Ureter (tissue), 1 donor: ENCODE data around the gene GREB1. TPM values are rescaled to one million over a fixed set of nuclear protein-coding genes. Genes with fewer than 3 reads are reported as not detected.
"Not testable (repeated sequence)": the region's sequence is repeated elsewhere in the genome, so short reads cannot be mapped to it uniquely, and the experiment has no call there.

Source experiments
- DNase-seq: peaks from one replicate; pipeline ENCODE4 v3.0.0-alpha.2; 2020; ENCODE audit warnings: low spot score
- total RNA-seq: library from RNA; stranded (reverse); gene quantifications from one replicate; pipeline ENCODE4 v1.2.4, GENCODE V29; 2023
- donor health status: DM: yes; HTN: yes; CAD: no.

GREB1 gene
- total RNA-seq, 1 donor from 2014 or later: 5.1 TPM

DNA sequence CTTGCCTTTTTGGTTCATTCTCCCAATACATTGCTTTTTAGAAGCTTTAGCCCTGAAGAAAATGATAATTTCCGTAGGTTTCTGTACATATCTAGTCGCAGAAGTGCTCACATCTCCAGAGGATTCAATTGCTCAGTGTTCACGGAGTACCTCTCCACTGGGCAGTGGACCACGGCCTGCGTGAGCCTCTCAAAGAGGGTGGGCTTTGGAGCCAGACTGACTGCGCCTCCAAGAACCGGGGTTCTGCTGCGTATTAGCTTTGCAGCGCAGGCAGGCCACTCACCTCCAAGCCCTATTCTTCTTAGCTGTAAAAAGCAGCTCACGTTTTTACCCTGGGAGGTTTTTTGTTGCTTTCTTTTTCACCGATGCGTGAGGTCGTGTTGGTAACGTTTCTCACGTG, 100.7 kb downstream of the GREB1 start:
- no peak for DNase-seq

DNA sequence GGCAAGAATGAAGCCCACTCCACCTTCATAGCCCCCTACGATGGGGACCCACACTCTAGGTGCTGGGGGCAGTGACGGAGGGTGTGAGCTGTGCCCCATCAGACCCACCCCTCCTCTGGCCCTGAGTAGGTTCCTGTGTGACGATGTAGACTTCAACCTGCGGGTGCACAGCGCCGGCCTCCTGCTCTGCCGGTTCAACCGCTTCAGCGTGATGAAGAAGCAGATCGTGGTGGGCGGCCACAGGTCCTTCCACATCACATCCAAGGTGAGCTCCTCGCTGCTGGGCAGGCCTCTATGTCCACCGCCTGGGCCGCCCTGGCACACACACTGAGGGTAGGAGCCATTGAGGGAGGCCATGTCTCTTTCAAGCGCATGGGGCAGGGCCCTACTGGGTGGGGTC, 101.3 kb downstream of the GREB1 start:
- DNase-seq: no peak

GRCh38 chr2:11636593-11637295, 102.9 kb downstream of the GREB1 start:
- no peak for DNase-seq

GRCh38 chr2:11637546-11637945, 103.7 kb downstream of the GREB1 start:
- DNase-seq: no peak

- no peak for DNase-seq
Measured at GRCh38 chr2:11639503-11639902, 105.7 kb downstream of the GREB1 start.

GRCh38 chr2:11640132-11640531, 106.3 kb downstream of the GREB1 start:
- DNase-seq: no peak

GRCh38 chr2:11642972-11643371, 109.1 kb downstream of the GREB1 start:
- no peak for DNase-seq

- no peak for DNase-seq
Measured at GRCh38 chr2:11644293-11644692, 110.4 kb downstream of the GREB1 start.

DNA sequence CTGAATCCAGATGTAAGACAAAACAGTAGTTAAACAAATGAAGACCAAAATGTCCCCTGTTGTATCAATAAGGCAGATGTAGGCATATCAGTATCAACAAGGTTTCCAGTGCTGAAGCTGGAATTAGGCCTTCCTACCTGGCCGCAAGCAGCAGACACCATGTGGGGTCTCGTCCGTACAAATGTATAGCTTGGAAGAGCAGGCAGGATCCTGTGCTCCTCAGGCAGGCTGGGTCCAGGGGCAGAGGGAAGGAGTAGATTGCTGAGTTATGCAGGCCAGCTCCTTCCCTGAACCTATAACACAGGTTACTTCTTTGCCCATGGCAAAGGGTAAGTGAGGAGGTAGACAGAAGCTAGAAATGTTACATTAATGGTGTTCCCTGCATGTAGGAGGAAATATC, 112.7 kb downstream of the GREB1 start:
- DNase-seq: no peak

DNA sequence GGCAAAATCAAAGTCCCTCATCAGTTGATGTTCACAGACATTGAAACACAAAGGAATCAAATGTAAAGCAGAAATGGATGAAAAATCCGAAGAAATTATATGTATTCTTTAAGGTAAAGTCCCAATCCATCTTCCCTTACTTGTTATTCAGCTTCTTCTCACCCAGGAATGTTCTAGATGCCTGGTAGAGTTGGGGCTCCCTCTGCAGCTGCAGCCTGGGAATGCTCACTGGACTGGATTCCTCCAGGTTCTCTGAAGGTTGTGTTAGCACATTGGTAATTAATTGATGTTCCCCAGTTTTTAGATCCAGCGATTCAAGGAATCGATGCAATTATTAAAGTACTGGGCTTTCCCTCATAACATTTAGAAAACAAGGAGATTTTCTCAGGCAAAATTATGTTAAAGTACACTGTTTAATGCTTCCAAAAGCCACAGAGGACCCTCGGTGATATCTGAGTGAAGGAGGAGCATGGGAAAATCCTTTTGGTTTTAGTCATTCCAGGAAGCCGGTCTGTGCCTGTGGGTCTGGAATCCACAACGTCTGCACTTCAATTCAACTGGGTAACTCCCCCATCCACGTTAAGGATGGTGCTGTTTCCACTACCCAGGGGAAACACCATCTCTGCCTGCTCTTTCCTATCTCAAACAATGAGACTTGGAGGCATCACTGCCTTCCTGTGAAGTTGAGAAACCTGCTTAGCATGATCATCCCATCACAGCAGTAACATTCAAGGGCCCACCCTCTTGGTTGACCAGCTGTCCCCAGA, 114.2 kb downstream of the GREB1 start:
- DNase-seq: no peak

GRCh38 chr2:11649093-11649492, 115.2 kb downstream of the GREB1 start:
- DNase-seq: no peak

- DNase-seq: no peak
Measured at GRCh38 chr2:11651856-11652548, 118.2 kb downstream of the GREB1 start.

GRCh38 chr2:11652553-11652952, 118.7 kb downstream of the GREB1 start:
- DNase-seq: no peak

DNA sequence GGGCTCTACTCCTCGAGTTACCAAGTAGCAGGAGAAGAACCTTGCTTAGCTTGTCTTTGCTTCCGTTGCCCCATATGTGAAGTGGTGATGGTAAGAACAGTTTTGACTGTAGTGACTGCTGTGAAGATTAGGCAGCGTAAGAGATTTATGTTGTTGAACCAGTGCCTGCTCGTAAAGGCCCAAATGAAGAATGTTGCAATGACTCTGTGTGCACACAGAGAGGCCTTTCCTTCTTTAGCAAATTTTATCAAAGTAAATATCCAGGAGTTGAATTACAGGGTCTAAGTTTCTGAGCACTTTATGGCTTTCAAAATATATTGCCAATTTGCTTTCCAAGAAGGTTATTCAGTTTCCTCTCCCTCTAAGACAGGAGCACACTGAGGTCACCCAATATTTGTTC, 121.7 kb downstream of the GREB1 start:
- no peak for DNase-seq

DNA sequence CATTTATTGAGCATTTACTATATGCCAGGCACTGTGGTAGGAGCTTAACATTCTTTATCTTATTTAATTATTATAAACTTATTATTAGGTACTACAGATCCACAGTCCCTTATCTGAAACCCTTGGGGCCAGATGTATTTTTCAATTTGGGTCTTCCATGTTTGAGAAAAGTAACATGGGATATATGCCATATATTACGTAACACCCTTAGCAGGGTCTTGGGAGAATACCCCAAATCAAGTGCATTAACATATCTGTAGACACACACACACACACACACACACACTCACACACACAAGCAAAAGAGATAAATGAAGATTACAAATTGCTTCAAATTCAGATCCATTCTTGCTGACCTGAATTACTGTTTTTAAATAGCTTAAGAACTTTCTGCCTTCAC, 122.4 kb downstream of the GREB1 start:
- DNase-seq: no peak

DNA sequence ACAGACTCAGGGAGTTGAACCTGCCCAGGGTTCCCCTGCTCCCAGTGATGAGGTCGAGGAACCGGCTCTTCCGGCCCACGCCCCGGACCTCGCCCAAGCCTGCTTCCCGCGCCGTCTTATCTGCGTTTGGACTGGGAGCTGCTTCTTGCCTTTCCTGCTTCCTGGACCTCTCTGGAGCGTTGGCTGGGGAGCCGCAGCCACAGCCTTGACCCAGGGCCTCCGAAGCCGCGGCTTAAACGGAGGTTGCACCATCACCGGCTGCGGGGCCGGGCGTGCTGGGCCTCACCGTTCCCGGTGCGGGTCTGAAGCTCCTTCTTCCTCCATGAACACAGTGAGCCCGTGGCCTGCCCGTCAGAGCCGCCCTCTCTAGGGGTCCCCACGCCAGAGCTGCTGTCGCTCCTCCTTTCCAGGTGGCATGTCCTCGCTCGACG, 122.8 kb downstream of the GREB1 start:
- no peak for DNase-seq

DNA sequence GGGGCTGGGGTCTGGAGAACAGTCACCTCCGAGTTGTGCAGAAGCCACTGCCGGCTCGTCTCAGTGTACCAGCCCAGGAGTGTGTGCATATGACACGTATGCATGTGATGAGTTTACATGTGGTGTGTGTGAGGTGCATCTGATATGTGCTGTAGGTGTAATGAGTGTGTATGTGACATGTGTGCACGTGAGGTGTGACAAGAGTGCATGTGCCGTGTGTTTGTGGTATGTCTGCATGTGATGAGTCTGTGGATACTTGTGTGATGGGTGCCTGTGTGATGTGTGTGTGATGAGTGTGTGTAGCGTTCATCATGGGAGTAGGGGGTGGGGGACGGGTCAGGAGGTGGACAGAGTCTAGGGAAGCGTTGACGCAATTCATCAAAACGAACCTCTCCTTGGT, 123.3 kb downstream of the GREB1 start:
- no peak for DNase-seq

DNA sequence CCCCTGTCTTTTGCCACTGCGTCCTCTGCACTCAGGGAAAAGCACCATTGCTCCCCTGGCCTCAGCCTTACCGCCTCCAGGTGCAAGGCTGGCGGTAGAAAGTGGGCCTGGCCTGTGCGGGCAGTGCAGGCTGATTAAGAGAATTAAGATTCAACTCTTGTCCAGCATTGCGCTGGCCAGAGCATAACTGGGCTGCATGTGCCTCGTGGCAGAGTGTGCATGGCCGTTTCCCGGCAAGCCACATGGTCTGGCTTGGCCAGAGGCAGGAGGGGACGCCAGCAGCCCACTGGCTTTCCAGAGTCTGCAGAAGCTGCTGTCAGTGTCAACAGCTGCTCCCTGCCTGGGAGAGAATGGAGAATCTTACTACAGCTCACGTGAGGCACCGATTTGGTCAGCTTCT, 123.8 kb downstream of the GREB1 start:
- DNase-seq: no peak

DNA sequence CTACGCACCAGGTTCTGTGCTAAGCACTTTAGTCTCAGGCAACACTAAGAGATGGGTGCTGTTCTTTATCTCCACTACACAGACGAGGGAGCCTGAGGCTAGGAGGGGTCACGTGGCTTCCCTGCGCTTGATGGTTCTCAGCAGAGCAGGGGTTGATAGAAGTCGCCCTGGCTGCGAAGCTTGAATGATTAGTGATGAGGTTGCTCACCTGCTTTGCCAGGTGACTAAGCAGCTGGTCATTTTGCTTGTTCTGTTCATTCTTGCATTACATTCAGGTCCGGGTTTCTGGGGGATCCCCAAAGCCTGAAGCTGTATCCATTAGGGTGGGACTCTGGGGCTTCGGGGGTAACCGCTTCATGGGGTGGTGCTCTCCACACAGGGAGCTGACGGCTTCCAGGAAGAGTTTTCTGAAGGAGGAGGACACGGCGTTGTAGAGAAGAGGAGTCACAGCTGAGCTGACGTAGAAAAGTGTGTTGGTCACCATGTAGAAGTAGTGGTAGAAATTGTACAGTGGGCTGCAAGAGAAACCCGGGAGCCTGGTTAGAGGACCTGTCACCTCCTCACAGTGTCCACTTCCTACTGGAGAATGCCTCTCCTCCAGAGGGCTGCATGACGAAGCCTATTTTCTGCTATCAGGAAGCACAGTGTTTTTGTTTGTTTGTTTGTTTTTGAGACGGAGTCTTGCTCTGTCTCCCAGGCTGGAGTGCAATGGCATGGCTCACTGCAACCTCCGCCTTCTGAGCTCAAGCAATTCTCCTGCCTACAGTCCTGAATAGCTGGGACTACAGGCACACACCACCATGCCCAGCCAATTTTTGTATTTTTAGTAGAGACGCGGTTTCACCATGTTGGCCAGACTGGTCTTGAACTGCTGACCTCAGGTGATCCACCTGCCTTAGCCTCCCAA, 124.6 kb downstream of the GREB1 start:
- DNase-seq: no peak

GRCh38 chr2:11659115-11659475, 125.2 kb downstream of the GREB1 start:
- no peak for DNase-seq

- no peak for DNase-seq
Measured at GRCh38 chr2:11659851-11660250, 126.0 kb downstream of the GREB1 start.

DNA sequence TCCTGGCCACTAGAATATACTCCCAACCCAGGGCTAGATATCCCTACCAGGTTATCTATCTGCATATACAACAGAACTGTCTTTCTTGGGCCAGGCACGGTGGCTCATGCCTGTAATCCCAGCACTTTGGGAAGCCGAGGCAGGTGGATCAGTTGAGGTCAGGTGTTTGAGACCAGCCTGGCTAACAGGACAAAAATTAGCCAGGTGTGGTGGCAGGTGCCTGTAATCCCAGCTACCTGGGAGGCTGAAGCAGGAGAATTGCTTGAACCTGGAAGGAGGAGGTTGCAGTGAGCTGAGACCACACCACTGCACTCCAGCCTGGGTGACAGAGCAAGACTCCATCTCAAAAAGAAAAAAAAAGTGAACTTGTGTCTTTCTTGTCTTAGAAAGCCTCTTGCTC, 126.6 kb downstream of the GREB1 start:
- DNase-seq: not testable (repeated sequence)
